SW 1271 (cell line): Measurements from ENCODE around the gene PRDM16.

ENCODE experiments used
- DNase-seq, 2 experiments: peaks; one replicate each; lab custom pipeline; 2025; lab: John Stamatoyannopoulos, UW

The PRDM16 gene

DNA sequence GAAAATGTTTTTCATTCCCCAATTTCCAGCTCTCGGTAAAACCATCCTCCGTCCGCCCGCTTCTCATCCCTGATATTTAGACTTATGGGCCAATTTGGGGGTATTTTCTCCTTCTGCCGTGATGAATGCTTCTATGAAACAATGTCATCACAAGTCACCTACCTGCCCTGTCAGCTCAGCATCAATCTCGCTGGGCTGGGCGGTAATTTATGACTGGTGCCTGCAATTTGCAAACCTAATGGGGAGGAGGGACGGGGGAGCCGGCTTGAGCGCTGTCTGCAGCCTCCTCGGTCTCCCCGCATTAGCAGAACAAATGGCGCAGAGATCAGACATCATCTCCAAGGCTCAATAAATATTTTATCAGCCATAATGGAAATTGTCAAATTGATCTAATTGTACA lies 72.1 kb downstream of the PRDM16 start:
- DNase-seq = no peak

DNA sequence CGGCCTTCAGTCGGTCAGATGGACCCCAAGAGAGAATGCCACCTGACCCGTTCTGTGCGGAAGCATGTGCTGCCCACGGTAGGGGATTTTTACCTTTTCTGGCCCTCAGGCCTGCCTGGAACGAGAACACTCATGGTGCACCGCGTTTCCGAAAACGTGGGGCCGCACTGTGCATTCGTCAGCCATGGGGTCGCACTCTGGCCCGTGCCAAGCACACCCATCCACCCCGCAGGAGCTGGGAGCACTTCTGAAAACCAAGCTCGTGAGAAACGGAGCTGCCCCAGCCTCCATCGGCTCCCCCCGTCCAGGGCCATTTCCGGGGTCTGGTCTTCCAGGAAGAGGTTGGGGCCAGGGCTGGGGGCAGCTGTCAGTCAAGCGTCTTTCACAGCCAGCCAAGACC lies 72.8 kb downstream of the PRDM16 start:
- DNase-seq = no peak

DNA sequence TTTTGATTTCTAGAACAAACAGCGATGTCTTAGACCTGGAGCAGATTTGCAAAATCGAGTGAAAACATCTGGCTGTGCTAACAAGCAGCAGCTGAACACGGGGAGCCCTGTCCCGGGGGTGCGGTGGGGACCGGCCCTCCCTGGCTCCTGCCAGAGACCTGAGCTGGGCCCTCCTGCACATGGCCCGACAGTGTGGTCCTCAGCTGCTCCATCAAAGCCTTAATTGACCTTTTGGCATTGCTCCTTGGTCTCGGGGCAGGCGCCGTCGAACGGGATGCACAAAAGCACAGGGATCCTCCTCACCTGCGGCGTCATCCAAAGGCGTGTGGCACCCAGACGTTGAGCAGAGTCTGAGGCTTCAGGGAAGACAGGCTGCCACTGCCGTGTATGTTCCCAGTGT lies 73.2 kb downstream of the PRDM16 start:
- no peak for DNase-seq

DNA sequence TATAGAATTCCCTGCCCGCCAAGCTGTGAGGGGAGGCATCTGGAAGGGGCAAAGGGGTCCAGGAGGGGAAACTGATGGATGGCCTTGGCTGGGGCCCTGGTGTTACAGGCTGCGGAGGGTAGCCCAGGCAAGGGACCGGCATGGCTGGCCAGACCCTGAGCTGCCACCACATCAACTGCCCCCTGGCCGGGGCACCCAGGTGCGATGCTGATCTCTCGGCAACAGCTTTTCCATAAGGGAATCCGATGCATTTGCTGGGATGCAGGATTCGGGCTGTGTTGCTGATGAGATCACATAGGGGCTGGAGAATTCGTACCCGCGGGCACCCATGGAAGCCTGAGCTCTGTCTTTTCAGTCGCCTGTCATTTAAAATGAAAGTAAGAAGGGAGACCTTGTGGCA lies 73.7 kb downstream of the PRDM16 start:
- no peak for DNase-seq

DNA sequence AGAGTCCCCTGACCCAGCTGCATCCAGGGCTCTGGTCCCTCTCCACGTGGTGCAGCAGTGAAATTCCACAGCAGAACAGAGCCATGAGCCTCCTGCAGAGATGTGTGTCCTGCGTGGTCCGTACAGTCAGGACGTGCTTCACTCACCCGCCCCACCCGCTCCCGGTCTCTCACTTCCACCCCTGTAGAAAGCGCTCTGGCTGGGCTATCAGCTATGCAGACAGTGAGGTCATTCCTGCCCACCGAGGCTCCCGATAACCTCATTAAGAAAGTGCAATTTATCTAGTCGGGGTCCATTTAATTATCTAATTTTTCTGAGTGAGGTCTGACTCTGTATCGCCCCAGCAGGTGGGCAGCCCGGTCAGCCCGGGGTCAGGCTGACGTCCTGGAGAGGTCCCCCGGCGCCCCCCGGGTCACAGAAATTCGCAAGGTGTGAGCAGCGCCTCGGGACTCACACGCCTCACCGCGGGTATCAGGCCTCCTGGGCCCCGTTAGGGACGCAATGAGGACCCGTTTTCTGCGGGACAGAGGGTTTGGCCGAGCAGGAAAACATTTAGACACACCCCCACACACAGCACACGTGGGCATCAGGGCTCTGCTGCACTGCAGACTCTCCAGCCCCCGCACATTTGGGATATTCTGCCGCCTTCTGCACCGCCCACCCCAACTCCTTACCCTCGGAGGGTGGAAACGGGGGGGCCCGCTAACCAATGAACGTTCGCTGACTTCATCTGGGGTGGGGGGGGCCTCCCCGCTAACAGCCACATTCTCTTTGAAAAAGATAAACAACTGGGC lies 76.7 kb downstream of the PRDM16 start:
- DNase-seq = no peak

DNA sequence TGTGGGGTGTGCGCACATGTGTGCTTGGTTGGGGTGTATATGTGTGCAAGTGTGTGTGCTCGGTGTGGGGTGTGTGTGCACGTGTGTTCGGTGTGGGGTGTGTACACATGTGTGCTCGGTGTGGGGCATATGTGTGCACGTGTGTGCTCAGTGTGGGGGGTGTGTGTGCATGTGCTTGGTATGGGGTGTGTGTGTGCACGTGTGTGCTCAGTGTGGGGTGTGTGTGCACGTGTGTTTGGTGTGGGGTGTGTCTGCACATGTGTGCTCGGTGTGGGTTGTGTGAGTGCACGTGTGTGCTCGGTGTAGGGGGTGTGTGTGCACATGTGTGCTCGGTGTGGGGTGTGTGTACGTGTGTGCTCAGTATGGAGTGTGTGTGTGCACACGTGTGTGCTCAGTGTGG lies 77.5 kb downstream of the PRDM16 start:
- no peak for DNase-seq

GRCh38 chr1:3146907-3147306 lies 77.9 kb downstream of the PRDM16 start:
- DNase-seq = no peak

- no peak for DNase-seq
Measured at GRCh38 chr1:3148171-3148570, 79.2 kb downstream of the PRDM16 start.

GRCh38 chr1:3149277-3149676 lies 80.3 kb downstream of the PRDM16 start:
- DNase-seq = no peak

GRCh38 chr1:3151456-3151855 lies 82.5 kb downstream of the PRDM16 start:
- no peak for DNase-seq

DNA sequence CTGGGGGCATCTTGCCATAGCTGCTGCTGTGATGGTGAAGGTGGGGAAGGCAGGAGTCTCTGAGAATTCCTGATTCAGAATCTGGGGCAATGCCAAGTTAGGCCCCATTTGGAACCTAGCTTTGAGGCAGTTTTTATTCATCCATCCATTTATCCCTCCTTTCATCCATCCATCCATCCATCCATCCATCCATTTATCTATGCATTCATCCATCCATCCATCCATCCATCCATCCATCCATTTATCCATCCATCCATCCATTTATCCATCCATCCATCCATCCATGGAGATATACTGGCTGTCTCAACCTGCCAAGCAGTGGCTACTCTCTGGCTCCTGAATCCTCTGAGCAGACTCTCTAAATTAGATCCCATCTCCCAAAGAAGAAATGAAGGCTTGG lies 83.1 kb downstream of the PRDM16 start:
- DNase-seq = no peak

DNA sequence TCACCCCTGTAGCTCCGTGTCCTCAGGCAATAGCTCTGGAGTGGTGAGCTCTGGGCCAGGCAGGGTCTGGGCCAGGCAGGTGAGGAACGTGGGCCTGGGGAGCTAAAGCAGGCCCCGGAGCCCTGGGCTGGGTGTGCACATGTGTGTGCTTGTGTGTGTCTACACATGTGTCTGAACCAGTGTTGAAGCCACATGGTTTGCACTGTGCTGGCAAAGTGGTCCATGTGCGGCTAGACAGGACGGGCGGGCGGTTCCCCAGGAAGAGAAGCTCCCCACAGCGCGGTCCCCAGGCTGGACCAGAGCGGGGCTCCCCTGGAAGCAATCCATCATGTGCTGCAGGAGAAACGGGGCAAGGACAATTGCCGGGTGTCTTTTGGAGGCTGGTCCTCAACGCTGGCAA lies 84.2 kb downstream of the PRDM16 start:
- DNase-seq = no peak

DNA sequence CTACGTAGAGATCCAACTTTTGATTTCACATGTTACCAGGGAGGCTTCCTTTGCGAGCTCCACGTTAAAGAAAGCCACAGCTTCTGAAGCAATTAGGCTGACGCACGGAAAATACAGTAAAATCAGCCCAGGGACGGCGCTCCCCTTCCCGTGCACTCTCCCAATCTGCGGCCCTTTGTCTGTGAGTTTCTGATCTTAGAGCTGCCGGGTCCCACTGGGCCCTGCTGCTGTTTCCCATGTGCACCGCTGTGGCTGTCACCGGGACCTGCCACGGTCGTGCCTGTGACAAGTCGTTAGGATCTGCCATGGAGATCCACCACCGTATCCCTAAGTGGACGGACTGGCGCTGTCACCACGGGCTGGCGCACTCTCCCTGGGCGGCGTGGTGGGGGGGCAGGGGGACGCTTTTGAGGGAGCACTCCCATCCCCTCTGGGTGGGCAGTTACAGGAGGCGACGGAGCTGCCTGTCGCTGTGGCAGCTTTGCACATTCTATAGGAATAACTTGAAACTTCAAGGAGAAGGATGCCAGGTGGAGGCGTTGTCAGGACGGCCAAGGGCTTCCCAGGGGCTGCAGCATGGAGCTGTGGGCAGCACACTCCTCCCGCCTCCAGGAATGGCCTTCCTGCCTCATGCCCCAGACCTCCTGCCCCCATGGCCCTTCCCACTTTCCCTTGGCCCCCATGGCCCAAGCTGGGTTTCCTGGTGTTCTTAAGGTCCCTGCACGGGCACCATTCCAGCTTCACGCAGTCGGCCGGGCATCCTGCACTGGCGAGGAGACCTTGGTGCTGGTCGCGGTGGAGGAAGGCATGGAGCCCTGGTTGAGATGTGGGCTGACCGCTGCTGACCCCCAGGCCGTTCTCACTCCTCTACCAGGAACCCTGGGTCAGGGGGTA lies 85.1 kb downstream of the PRDM16 start:
- DNase-seq = no peak

- no peak for DNase-seq
Measured at GRCh38 chr1:3155056-3155925, 86.3 kb downstream of the PRDM16 start.

DNA sequence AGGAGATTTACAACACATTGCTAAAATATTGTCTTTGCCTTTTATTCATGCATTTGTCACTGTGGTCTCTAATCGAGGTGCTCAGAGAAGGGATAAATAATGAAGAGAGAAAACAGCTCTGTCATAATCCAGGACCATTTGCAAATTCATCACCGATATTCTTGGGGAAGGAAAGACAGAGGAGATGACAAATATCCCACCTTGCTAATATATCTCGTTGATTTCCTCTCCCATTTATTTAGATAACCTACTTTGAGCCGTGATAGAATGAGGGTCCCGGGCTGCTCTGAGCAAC lies 86.9 kb downstream of the PRDM16 start:
- no peak for DNase-seq

- DNase-seq = no peak
Measured at GRCh38 chr1:3156936-3157335, 87.9 kb downstream of the PRDM16 start.

DNA sequence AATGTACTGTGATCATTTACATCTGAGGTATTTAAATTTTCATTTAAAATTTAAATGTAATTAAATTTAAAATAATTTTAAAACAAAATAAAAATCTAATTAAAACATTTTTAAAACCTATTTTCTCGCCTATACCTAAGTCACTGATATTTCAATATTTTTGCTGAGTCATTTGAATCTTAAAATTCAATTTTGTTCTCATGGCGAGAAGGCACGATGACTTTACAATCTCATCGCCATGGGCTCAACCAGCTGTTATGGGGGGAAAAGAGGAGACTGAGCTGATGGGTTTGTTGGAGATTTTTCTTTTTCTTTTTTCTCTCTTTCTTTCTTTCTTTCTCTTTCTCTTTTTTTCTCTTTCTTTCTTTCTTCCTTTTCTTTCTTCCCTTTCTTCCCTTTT lies 89.3 kb downstream of the PRDM16 start:
- no peak for DNase-seq

DNA sequence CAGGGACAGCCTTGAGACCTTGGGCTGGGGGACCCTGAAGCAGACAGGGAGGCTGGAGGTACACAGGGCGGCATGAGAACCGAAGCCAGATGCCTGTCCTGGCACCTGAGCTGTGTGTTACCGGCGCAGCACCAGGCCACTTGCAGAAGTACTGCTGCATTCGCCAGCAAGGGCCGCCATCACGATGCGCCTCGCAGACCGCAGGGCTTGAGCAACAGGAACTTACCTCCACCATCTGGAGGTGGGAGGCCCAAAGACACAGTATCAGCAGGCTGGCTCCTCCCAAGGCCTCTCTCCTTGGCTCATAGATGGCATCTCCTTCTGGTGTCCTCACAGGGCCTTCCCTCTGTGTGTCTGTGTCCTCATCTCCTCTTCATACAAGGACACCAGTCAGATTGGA lies 90.1 kb downstream of the PRDM16 start:
- no peak for DNase-seq

DNA sequence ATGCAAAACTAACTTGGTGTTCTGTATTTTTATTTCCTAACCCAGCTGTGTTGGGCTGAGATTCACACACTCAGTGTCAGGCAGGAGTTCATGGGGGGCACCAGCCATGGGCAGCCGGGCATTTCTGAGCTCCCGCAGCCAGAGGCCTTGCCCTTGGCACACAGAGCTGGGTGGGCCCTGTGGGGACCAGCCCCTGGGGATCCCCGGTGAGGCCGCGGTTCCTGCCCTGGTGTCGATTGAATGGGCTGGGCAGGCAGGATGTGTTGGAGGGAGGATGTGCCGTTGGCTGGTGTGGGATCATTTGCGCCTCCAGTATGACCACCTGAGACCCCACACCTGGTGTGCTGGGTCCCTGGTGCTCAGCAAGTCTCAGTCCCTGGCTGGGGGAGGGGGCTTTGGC lies 91.0 kb downstream of the PRDM16 start:
- no peak for DNase-seq

DNA sequence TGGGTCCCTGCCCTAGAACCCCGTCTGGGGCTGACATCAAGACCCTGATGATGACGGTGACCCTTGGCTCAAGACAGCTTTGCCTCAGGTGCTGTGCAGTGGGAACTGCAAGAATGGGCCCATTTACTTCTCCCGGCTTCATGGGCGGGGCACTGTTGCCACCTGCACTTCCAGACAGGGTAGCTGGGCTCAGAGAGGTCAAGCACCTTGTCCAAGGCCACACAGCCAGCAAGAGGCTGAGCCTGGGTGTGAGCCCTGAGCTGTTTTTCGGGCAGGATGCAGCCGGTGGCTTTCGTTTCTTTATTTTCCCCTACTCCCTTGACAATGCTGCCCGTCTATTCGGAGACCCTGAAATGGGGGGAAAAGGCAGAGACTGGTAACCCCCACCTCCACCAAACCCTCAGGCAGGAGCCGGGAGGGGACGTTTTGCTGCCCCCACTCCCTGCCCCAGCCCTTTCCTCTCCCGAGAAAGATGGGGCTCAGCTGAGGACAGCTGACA lies 91.7 kb downstream of the PRDM16 start:
- no peak for DNase-seq

GRCh38 chr1:3161176-3161840 lies 92.3 kb downstream of the PRDM16 start:
- DNase-seq = no peak
